ENCODE data around the gene RAB7B. TPM values are rescaled to one million over a fixed set of nuclear protein-coding genes. Genes with fewer than 3 reads are reported as not detected.

The RAB7B gene
- total RNA-seq, 1 donor from 2014 or later: 0.73 TPM

DNA sequence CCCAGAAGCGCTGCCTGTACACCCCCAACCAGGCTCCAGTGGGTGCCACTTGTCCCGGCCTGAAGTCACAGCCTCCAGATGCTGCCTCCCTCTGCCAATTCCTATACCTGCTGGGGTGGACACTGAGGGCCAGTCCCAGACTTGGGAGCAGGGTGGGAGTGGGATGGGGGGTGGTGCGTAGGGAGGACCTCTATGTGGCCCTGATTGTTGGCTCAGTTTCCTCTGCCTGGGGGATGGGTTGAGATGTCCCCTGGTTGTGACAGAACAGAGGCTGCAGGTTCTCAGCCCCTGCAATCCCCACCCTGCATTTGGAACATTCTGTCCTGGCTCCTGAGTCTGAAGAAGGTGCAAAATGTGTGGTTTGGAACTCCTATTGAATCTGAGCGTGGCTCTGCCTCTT, 27.2 kb downstream of the RAB7B start:
- DNase-seq (ENCODE audit: low spot score) (no peak), ATAC-seq (no peak)

DNA sequence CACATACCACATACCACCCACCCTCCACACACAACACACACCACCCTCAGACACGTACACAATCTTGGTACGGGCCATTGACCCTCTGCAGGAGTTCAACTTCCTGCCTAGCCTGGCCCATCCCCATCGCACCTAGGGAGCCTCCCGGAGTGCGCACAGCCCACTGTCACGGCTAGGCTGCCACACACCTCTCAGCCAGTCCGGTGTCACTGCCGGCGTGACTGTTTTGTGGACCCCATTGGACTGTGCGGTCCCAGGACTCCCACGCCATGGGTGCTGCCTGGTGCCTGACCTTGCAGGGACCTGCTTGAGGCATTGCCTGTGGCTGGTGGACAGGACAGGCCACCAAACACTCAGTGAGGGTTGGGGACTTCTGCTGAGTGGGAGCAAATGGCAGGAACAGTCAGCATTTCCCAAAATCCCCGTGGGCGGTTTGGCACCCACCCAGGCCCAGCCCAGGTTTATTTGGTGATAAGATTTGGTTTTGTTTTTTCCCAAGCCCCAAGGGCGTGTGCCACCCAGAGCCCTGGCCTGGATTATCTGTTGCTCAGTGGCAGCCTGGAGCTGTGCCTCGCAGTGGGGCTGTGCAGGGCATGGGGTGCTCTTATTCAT, 27.7 kb downstream of the RAB7B start:
- DNase-seq (ENCODE audit: low spot score): no peak
- ATAC-seq: no peak

DNA sequence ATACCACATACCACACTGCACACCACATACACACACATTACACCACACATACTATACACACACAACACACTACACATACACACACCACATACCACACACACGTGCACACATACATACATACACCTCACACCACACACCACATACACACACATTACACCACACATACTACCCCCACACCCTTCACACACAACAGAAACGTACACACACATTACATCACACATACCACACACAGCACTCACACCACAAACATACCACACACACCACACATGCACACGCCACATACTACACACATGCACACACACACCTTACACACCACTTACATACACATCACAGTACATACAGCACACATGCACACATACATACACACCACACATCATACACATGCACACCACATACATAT, 28.5 kb downstream of the RAB7B start:
- no peak for ATAC-seq
- DNase-seq (ENCODE audit: low spot score): no peak

DNA sequence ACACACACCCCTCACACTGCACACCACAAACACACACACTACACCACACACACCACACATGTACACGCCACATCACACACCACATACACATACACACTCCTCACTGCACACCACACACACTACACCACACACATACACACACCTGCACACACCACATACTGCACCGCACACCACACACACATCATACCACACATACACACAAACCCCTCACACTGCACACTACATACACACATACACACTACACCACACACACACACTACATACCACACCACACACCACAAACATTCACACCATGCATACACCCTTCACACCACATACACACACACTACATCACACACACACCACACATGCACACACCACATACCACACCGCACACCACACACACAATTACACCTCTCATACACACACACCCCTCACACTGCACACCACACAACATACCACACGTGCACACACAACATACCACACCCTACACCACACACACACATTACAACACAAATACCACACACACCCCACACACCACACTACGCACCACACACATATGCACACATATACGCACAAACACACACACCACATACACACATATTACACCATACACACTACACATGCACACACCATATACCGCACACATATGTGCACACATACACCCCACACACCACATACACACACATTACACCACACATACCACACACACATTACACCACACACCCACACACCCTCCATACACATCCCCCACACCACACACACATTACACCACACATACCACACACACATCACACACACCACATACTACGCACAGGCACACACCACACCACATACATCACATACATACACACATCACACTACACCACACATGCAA, 29.6 kb downstream of the RAB7B start:
- DNase-seq (ENCODE audit: low spot score): no peak
- ATAC-seq: no peak

DNA sequence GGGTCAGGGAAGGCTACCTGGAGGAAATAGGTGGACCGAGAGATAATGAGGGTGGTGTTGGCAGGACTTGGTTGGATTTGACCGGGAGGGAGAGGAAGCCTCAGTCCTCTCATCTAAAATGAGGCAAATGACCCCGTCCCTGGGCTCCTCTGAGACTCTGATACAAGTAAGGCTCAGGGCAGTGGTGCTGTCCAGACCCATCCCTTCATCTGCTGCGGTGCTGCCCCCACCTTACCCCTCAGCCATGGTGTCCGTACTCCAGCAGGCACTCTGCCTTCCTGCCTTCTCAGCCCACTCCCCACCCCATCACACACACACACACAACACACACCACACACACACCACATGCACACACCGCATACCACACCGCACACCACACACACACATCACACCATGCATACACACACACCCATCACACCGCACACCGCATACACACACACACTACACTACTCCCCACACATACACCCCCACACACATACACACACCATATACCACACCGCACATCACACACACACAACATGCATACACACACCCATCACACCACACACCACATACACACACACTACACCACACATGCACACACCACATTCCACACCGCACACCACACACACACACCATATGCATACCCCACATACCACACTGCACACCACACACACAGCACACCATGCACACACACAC, 30.6 kb downstream of the RAB7B start:
- ATAC-seq (no peak), DNase-seq (ENCODE audit: low spot score) (no peak)

DNA sequence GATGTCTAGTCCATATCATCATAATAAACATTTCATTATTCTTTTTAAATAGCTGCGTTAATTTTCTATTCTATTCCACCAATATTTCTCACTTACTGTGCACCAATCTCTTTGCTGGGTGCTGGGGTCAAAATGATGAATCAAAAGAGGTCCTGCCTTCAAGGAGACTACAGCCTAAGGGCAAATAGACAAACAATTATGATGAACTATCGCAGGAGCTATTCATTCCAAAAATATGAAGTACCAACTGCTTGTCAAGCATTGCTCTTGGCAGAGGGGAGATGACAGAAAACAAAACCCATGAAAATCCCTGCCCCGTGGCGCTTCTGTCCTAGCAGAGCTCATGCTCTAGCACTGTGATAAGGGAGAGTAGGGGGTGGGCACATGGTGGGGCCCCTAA, 31.1 kb downstream of the RAB7B start:
- DNase-seq (ENCODE audit: low spot score) (no peak), ATAC-seq (no peak)

DNA sequence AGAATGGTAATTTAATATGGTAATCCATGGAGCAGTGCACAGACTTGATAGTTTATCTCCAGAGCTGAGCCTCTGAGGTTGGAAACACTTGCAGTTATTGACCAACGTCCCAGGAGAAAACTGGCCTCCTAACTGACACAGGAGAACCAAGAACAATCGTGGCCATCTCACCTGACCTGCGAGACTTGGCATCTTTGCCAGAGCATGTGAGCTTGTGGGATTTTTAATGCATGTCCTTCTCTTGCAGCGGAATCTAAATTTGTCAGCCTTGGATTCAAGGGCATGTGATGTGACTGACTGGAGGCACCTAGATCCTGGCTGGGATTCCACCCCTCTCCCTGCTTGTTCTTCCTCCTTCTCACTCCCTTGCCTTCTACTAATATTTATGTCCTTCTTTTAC, 32.1 kb downstream of the RAB7B start:
- DNase-seq (ENCODE audit: low spot score): no peak
- no peak for ATAC-seq

DNA sequence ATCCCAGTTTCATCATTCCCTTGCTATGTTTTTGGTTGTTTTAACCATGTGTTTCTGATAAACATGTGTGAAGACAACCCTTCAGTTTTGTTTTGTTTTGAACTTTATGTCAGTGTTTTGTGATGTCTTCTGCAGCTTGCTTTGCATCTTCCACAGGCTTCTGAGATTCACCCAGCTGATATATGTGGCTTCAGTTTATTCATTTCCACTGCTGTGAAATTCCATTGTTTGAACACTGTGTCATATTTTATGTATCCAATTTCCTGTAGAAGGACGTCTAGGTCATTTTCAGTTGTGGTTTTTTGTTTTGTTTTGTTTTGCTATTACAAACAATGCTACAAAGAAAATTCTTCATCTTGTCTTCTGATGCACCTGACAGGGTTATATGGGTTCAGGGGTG, 32.7 kb downstream of the RAB7B start:
- DNase-seq (ENCODE audit: low spot score) (no peak), ATAC-seq (no peak)

DNA sequence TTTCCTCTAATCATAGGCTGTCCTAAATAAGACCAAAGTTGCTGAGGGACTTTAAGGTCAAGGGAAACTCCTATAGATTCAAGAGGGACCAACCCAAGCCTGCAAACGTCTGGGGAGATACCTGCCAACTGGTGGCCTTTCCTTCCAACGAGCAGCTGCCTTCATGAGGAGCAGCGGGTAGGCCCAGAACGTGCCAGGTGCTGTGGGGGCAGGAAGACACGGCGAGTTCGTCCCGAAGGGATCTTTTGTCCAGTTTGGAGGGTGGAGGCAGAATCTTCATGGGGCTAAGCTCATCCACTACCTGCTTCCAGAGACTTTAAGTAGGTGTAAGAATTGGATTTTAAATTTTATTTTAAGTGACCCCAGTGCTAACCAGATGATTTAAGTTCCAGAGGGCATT, 34.0 kb downstream of the RAB7B start:
- ATAC-seq (no peak), DNase-seq (ENCODE audit: low spot score) (no peak)

DNA sequence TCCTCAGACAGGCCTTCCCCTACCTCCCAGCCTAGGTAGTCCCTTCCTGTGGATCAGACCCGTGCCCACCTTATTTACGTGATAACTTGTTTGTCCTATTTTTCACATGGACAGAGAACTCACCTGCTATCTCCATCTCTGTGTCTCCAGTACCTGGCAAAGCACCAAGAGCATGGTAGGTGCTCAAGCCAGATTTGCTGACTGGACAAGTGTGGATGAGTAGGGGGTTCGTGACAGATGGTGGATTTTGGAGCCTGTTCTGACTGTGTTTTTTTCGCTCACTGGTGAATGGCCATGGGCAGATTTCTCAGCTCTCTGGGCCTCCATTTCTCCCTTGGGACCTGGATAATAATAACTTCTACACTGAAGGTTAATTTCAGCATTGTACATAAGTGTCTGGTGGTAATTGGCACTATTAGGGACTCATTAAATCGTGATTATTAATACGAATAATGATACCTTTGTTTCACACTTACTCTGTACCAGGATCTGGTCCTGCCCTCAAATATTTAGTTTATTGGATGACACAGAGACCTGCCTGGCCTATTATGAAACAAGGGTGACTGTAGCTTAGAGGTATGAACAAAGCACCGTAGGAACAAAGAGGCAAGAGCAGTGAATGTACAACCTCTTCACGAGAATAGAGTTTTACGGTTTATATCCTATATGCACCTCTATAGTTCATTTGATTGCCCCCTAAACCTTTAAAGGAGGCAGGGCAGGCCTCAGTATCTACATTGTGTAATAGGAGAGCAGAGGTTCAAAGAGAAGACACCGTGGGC, 35.5 kb downstream of the RAB7B start:
- DNase-seq (ENCODE audit: low spot score) (no peak), ATAC-seq (no peak)

DNA sequence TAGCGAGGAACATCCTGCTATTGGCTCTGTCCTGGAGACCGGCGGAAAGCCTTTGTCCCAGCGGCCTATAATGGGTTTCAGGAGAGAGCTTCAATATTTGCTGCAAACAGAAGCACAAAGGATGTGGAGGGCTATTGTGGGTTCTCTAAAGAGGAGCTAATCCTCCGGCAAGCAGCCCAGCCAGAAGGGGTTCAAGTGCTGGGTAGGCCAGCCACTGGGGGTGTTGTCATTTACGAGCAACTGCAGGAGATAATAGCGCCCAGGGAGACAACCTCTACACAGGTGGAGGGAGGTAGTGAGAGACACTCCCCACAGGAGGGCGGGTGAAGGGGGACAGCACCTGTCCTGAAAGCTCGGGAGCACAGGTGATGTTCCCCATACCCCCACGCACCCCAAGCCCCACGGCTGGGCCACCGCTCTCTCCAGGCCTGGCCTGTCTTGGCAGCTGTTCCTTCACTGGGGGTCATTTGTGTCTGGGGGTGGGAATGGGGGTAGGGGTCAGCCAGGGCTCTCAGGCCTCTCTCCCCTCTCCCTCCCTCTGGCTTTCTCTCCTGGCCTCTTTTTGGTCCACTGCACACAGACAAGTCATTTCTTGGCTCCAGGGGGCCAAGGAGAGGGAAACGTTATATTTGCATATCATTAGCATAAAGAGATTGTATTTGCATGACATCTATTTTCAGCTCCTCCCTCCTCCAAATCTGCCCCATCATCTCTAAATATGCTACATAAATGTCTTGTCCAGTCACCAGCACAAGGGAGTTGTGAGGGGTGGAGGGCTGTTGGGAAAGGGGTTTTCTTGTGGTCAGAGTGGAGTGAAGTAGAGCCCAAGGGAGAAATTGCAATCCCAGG, 37.9 kb downstream of the RAB7B start:
- no peak for ATAC-seq
- DNase-seq (ENCODE audit: low spot score): no peak

DNA sequence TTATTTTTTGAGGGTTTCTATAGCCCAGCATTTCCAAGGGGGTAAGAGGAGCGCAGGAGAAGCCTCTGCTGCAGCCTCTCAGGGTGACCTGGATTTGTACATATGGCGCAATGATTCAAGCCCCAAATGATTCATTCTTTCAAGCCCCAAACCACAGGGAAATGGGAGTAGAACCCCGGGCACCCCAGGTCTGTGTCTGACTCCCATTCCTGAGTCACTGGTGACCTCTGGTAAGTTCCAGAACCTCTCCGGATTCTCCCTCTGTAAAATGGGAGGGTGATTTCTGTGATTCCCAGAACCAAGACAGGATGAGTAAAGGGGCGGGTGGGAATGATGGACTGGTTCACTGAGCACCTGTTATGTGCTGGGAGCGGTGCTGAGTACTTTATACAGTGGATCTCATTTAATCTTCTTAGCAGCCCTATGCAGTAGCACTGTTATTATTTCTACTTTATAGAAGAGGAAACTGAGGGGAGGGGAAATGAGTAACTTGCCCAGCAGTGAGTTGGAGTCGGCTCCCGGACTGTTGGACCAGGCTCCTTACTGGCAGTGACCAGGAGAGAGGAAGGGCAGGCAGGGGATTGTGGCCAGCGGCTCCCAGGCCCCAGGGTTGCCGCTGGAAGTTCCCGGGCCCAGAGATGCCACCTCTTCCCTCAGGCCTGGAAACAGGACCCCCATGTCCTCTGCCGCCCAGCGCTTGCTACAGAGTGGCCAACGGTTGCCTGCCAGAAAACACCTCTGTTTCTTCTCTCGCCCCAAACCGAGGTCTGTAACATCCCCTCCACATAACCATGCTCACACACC, 39.6 kb downstream of the RAB7B start:
- ATAC-seq: no peak
- no peak for DNase-seq (ENCODE audit: low spot score)

DNA sequence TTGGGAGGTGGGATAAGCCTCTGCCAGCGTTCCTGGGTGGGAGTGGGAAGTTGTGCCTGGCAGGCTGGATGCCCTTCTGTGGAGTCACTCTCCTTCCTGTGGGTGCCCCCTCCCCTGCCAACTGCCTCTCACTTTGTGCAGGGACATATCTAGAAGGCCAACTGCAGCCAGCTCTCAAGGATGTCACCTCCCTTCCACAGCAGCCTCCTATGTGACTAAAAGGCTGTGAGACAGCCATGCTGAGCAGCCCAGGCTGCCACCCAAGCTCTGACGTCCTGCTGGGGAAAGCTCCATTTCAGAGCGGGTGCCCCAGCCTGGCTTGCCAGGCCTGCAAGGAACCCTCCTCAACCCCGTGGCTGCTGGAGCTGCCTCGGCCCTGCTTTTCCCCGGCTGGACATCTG, 40.4 kb downstream of the RAB7B start:
- ATAC-seq (no peak), DNase-seq (ENCODE audit: low spot score) (no peak)

DNA sequence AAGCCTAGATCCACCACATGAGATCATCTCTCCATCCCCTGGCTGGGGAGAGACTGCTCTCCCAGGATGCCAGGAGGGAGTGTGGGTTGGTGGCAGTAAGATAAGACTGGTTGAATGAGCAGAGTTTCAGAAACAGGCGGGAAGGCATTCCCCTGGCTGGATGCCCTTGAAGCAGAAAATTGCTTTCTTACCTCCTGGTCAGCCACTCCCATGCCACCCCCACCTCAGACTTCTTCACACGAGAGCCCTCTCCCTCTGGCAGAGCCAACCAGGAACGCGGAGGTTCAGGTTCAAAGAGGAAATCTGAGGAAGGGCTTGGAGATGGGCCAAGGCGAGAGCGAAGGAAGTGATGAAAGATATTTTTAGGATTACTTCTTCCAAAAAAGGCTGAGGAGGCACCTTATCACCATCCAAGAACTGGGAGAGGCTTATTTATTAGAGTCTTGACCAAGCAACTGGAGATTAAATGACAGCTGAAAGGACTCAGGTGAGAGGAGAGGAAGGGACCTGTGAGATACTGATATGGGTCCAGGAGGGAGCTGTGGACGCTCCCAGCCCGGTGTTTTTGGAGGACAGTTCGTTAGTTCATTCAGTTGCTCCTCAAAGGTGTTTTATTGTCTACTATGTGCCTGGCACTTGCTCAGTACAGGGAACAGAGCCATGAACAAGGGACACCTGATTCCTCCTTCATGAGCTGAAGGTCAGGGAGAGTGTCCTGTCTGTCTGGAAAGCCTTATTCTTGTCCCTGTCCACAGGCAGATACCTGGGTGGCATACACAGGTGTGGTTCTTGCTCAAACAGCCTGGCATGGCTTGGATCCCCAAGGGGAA, 41.0 kb downstream of the RAB7B start:
- DNase-seq (ENCODE audit: low spot score): no peak
- ATAC-seq: no peak

DNA sequence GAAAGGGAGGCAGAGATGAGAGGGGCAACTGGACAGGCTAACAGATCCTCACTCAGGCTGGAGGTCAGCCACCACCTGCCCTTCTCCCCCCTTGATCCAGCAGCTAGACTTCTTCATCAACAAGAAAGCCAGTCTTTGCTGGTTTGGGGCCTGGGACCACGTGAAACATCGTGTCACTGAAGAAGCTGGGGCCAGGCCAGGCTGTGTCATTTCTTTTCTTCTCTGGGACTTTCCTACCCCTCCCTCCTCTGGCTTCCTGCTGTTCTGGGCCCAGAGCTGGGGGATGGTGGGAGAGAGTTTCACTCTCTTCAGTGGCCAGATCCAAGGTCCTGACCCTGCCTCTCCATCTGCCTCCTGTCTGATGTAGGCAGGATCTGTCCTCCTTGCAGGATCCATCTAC, 41.8 kb downstream of the RAB7B start:
- ATAC-seq (no peak), DNase-seq (ENCODE audit: low spot score) (no peak)

DNA sequence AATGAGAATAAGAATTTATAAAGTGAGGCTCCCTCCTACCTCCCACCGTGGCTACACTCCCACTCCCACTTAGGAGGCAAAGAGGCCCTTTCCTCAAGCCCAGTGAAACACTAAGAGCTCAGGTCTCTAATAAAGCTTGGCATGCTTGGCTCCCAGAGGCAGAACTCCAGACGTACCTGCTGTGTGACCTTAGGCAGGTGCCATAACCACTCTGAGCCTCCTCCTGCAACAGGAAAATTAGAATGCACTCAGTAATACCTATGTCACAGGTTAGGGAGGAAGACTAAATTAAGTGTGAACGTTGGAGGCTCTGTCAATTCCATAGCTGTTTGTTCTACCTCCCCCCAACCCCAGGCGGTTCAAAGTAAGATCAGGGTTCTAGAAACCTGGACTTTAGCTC, 43.4 kb downstream of the RAB7B start:
- ATAC-seq (no peak), DNase-seq (ENCODE audit: low spot score) (no peak)

DNA sequence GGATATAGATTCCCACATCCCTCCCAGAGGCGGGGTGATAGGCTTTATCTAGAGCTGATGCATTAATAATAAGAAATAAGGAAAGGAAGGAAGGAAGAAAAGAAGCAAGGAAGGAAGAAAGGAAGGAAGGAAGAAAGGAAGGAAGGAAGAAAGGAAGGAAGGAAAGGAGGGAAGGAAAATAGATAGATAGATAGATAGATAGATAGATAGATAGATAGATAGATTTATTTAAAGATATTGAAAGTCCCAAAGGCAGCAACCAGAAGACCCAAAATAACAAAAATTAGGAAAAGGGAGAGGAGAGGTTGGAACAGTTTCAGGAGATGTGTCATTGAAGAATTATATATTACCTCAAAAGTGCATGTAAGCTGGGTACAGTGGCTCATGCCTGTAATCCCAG, 47.7 kb downstream of the RAB7B start:
- no peak for ATAC-seq
- no peak for DNase-seq (ENCODE audit: low spot score)

DNA sequence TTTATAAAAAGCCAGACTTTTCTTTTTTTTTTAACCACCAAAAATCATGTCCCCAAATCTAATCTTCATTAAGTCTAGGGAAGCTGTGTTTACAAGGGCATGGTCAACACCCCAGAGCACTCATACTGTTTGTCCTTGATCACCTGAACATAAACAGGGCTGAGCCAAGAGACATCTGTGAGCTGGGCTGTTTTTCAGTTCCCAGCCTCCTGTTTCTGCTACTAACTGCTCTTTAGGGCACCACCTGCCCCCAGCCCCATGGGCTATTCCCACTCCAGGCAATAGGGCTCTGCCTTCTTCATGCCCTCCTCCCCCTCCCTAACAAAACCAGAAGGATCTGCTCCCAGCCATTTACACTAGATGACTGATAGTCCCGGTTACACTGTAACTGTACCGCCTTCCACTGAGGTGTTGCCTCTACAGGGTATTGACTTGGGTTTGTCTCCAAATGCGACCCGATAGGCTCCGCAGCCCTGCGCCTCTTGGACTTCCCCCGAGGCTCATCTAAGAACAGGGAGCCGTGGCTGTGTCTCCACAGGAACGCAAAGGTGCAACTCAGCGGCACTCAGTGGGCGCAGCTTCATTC, 48.3 kb downstream of the RAB7B start:
- DNase-seq (ENCODE audit: low spot score) (no peak), ATAC-seq (no peak)
